ENCODE results near the gene PIKFYVE.
"Not testable (repeated sequence)": the region's sequence is repeated elsewhere in the genome, so short reads cannot be mapped to it uniquely, and the experiment has no call there.

Gene PIKFYVE

GRCh38 chr2:208360259-208361076, 94.4 kb downstream of the PIKFYVE start:
- no peak for DNase-seq (ENCODE audit: low spot score)

GRCh38 chr2:208361077-208361441, 95.0 kb downstream of the PIKFYVE start:
- no peak for DNase-seq (ENCODE audit: low spot score)

GRCh38 chr2:208363485-208363884, 97.4 kb downstream of the PIKFYVE start:
- peak; percentile 39 for DNase-seq (ENCODE audit: low spot score)

- DNase-seq (ENCODE audit: low spot score) = no peak
These were observed 100.4 kb downstream of the PIKFYVE start for GRCh38 chr2:208366215-208367127.

GRCh38 chr2:208369091-208369490, 103.0 kb downstream of the PIKFYVE start:
- no peak for DNase-seq (ENCODE audit: low spot score)

- DNase-seq (ENCODE audit: low spot score) = no peak
These were observed 105.0 kb downstream of the PIKFYVE start for GRCh38 chr2:208370881-208371633.

- DNase-seq (ENCODE audit: low spot score) = no peak
These were observed 105.5 kb downstream of the PIKFYVE start for GRCh38 chr2:208371634-208371935.

- peak; percentile 70 for DNase-seq (ENCODE audit: low spot score)
These were observed 107.5 kb downstream of the PIKFYVE start for GRCh38 chr2:208373460-208374089.

GRCh38 chr2:208375491-208376068, 109.5 kb downstream of the PIKFYVE start:
- DNase-seq (ENCODE audit: low spot score) = no peak

- DNase-seq (ENCODE audit: low spot score) = not testable (repeated sequence)
These were observed 111.3 kb downstream of the PIKFYVE start for GRCh38 chr2:208377344-208377860.

GRCh38 chr2:208379192-208379591, 113.1 kb downstream of the PIKFYVE start:
- no peak for DNase-seq (ENCODE audit: low spot score)

GRCh38 chr2:208384637-208385036, 118.6 kb downstream of the PIKFYVE start:
- DNase-seq (ENCODE audit: low spot score) = no peak

- DNase-seq (ENCODE audit: low spot score) = no peak
These were observed 120.5 kb downstream of the PIKFYVE start for GRCh38 chr2:208386541-208386940.

GRCh38 chr2:208389940-208390339, 123.9 kb downstream of the PIKFYVE start:
- no peak for DNase-seq (ENCODE audit: low spot score)

- DNase-seq (ENCODE audit: low spot score) = no peak
These were observed 126.2 kb downstream of the PIKFYVE start for GRCh38 chr2:208392300-208392699.

GRCh38 chr2:208396796-208397195, 130.7 kb downstream of the PIKFYVE start:
- DNase-seq (ENCODE audit: low spot score) = not testable (repeated sequence)

- no peak for DNase-seq (ENCODE audit: low spot score)
These were observed 133.1 kb downstream of the PIKFYVE start for GRCh38 chr2:208399201-208399600.

GRCh38 chr2:208406474-208407451, 140.7 kb downstream of the PIKFYVE start, which contains the start of gene PTH2R:
Gene PTH2R (plus strand): TSS chr2:208406792. CDS start chr2:208407044, 252 bp downstream.
- peak; percentile 27 for DNase-seq (ENCODE audit: low spot score)

- DNase-seq (ENCODE audit: low spot score) = peak; percentile 24
These were observed 141.6 kb downstream of the PIKFYVE start for GRCh38 chr2:208407667-208408066.
